Smooth muscle cell (in vitro differentiated cells): ENCODE results near the gene CTNND2. TPM values are rescaled to one million over a fixed set of nuclear protein-coding genes. Genes with fewer than 3 reads are reported as not detected.

ENCODE experiments used
- DNase-seq: peaks from one replicate; lab custom pipeline; 2025; ENCODE audit not compliant: unreplicated experiment; lab: John Stamatoyannopoulos, UW
- H2AFZ ChIP-seq: fragments of 200-600 bp; sonication (generic); 2 replicates; pipeline ENCODE4 v1.6.0; 2016; ENCODE audit warnings: antibody characterized with exemption, low read depth, mild to moderate bottlenecking
- H3F3A ChIP-seq: fragments of 200-600 bp; sonication (generic); 2 replicates; pipeline ENCODE4 v1.6.0; 2017; ENCODE audit warnings: antibody characterized with exemption, low read depth
- H3K27ac ChIP-seq: fragments of 200-600 bp; sonication (generic); 2 replicates; pipeline ENCODE4 v1.5.1; 2016; ENCODE audit warnings: low read depth, mild to moderate bottlenecking
- H3K27me3 ChIP-seq: fragments of 200-600 bp; sonication (generic); 2 replicates; pipeline ENCODE4 v1.6.1; 2016; ENCODE audit warnings: low read depth, mild to moderate bottlenecking
- H3K36me3 ChIP-seq: fragments of 200-600 bp; sonication (generic); 2 replicates; pipeline ENCODE4 v1.5.1; 2016; ENCODE audit warnings: low read depth
- H3K4me1 ChIP-seq: fragments of 200-600 bp; sonication (generic); 2 replicates; pipeline ENCODE4 v1.5.1; 2016; ENCODE audit warnings: low read depth
- H3K4me2 ChIP-seq: fragments of 200-600 bp; sonication (generic); 2 replicates; pipeline ENCODE4 v1.6.0; 2016; ENCODE audit warnings: mild to moderate bottlenecking
- H3K4me3 ChIP-seq: fragments of 200-600 bp; sonication (generic); 2 replicates; pipeline ENCODE4 v1.5.1; 2016; ENCODE audit warnings: mild to moderate bottlenecking
- H3K79me2 ChIP-seq: fragments of 200-600 bp; sonication (generic); 2 replicates; pipeline ENCODE4 v1.6.0; 2016; ENCODE audit warnings: low read depth, mild to moderate bottlenecking
- H3K9ac ChIP-seq: fragments of 200-600 bp; sonication (generic); 2 replicates; pipeline ENCODE4 v1.6.0; 2016; ENCODE audit warnings: low read depth
- H3K9me3 ChIP-seq: fragments of 200-600 bp; sonication (generic); replicated peaks from 2 replicates; pipeline ENCODE4 v1.5.1; 2016; ENCODE audit warnings: low read depth
- H4K20me1 ChIP-seq: fragments of 200-600 bp; sonication (generic); 2 replicates; pipeline ENCODE4 v1.6.0; 2016; ENCODE audit warnings: low read depth
- CTCF ChIP-seq: fragments of 200-600 bp; sonication (generic); IDR thresholded peaks from 2 replicates; pipeline ENCODE4 v1.5.1; 2017; ENCODE audit warnings: borderline replicate concordance, mild to moderate bottlenecking, antibody characterized with exemption; ENCODE audit not compliant: insufficient read depth, poor library complexity, severe bottlenecking
- WGBS: methylation state at CpG from one replicate; pipeline ENCODE4 v1.1.7; 2016; ENCODE audit warnings: low lambda C conversion rate; 5-methylcytosine and 5-hydroxymethylcytosine counted together
- polyA plus RNA-seq: library from polyadenylated mRNA; unstranded; fragments of >200 nt; fragmentation: Nextera tagmentation; extraction: Ambion mirVana; gene quantifications from 2 replicates; pipeline ENCODE4 v1.2.1, GENCODE V29; 2016
- total RNA-seq: library from RNA; depleted of rRNA; stranded (reverse); fragments of >200 nt; gene quantifications from 2 replicates; pipeline ENCODE4 v1.2.3, GENCODE V29; 2014

CTNND2 gene
- total and polyA plus RNA-seq, 2 experiments from 2014 or later, result 2.7 to 5.8 TPM

GRCh38 chr5:11602298-11602697 lies 301.9 kb downstream of the CTNND2 start:
- Histone ChIP-seq H3K9ac (no peak overlapping the region), H2AFZ (no peak overlapping the region), H3K4me1 (no peaks in the 10 kb centered on the region), H3K27me3 (no peaks in the 10 kb centered on the region), H3K27ac (no peak overlapping the region), H4K20me1 (no peaks in the 10 kb centered on the region), H3K9me3 (no peaks in the 10 kb centered on the region), H3K79me2 (no peaks in the 10 kb centered on the region), H3F3A (no peaks in the 10 kb centered on the region), H3K4me3 (no peak overlapping the region), H3K36me3 (no peaks in the 10 kb centered on the region), H3K4me2 (no peak overlapping the region)
- no peak for DNase-seq
- TF ChIP-seq CTCF, result no peak
- WGBS, result 90% methylated on average over 3 of the region's 3 CpGs

DNA sequence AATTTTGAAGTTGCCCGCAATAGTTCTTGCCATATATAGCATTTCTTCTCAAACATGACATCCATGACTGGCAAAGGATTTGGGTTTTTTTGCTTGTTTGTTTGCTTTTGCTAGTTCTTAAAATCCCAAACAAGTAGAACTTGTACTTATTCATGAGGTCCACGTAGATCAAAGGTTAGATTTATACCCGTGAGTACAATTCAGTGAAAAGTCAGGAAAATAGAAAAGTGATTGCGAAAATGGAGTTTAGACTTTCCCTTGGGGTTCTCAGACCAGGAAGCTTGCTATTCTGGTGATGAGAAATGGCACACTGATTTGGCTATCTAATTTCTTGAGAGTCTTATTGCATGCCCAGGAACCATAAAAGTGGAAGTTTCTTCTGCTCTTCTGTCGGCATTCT lies 304.7 kb downstream of the CTNND2 start:
- Histone ChIP-seq H3F3A (no peaks in the 10 kb centered on the region), H3K4me1 (peaks cover 3% of the 10 kb centered on the region), H3K36me3 (no peaks in the 10 kb centered on the region), H3K9ac (no peak overlapping the region), H3K4me2 (no peak overlapping the region), H3K79me2 (no peaks in the 10 kb centered on the region), H3K27me3 (no peaks in the 10 kb centered on the region), H4K20me1 (no peaks in the 10 kb centered on the region), H3K9me3 (no peaks in the 10 kb centered on the region), H2AFZ (no peak overlapping the region), H3K27ac (no peak overlapping the region), H3K4me3 (no peak overlapping the region)
- no peak for TF ChIP-seq CTCF
- no peak for DNase-seq
- WGBS, result 93% methylated on average over 5 of the region's 5 CpGs

DNA sequence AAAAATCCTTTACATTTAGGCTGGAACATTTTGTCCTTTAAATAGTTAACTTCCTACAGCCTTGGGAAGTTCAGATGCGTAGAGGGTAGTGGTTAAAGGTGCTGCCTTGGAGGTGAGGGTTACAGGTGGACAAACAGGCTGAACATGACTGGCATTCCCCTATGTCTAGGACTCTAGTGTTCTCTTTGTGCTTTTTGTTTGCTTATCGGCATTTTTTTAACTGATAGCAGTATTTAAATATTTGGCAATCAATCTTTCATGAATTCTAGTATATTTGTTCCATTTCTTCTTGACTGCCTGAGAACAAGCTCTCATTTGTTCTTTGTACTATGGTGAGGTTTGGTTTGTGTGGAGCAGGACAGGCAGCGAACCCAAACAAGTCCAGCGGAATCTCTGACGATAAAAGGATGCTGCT lies 307.6 kb downstream of the CTNND2 start:
- H2AFZ ChIP-seq, result no peak overlapping the region
- no peaks in the 10 kb centered on the region for H4K20me1 ChIP-seq
- 82% methylated on average over 5 of the region's 5 CpGs for WGBS
- H3K79me2 ChIP-seq, result no peaks in the 10 kb centered on the region
- H3K36me3 ChIP-seq, result no peaks in the 10 kb centered on the region
- H3K4me2 ChIP-seq, result no peak overlapping the region
- H3K4me1 ChIP-seq, result peaks cover 3% of the 10 kb centered on the region
- no peak for TF ChIP-seq CTCF
- H3F3A ChIP-seq, result no peaks in the 10 kb centered on the region
- no peak overlapping the region for H3K9ac ChIP-seq
- H3K9me3 ChIP-seq, result no peaks in the 10 kb centered on the region
- H3K4me3 ChIP-seq, result no peak overlapping the region
- DNase-seq, result no peak
- no peaks in the 10 kb centered on the region for H3K27me3 ChIP-seq
- no peak overlapping the region for H3K27ac ChIP-seq

DNA sequence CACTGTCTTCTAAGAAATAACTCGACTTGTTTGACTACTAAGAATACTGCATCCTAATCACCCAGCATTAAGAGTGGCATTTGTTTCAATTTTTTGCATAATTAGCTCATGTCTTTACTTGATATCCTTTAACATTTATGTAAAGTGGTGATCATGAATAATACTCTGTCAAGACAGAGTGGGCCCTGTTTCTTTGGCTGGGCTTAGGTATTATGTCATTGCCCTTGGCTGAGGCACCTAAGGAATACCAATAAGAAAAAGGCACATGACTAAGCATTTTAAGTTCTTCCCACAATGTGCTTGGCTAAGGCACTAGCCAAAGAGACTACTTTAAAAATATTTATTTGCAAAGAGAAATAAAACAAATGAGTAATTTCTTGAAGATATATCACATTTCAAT lies 308.1 kb downstream of the CTNND2 start:
- H3K27ac ChIP-seq, result no peak overlapping the region
- no peak overlapping the region for H2AFZ ChIP-seq
- H3K4me2 ChIP-seq, result no peak overlapping the region
- peaks cover 3% of the 10 kb centered on the region for H3K4me1 ChIP-seq
- H3K27me3 ChIP-seq, result no peaks in the 10 kb centered on the region
- DNase-seq, result no peak
- 95% methylated on average over 1 of the region's 1 CpG for WGBS
- H3K9me3 ChIP-seq, result no peaks in the 10 kb centered on the region
- H3K79me2 ChIP-seq, result no peaks in the 10 kb centered on the region
- H4K20me1 ChIP-seq, result no peaks in the 10 kb centered on the region
- no peak overlapping the region for H3K4me3 ChIP-seq
- H3K36me3 ChIP-seq, result no peaks in the 10 kb centered on the region
- H3K9ac ChIP-seq, result no peak overlapping the region
- H3F3A ChIP-seq, result no peaks in the 10 kb centered on the region
- TF ChIP-seq CTCF, result no peak
